Fibroblast of skin of right biceps (primary cell): ENCODE data around the gene EBI3.
A peak's percentile ranks its signal among the peaks of the same experiment; 100 is the strongest.
"Not testable (repeated sequence)": the region's sequence is repeated elsewhere in the genome, so short reads cannot be mapped to it uniquely, and the experiment has no call there.

Source experiments
- DNase-seq: peaks from one replicate; pipeline ENCODE4 v3.0.0-alpha.2; 2013

The EBI3 gene

GRCh38 chr19:4237510-4237909 is 8.2 kb downstream of the EBI3 start:
- DNase-seq, result not testable (repeated sequence)

DNA sequence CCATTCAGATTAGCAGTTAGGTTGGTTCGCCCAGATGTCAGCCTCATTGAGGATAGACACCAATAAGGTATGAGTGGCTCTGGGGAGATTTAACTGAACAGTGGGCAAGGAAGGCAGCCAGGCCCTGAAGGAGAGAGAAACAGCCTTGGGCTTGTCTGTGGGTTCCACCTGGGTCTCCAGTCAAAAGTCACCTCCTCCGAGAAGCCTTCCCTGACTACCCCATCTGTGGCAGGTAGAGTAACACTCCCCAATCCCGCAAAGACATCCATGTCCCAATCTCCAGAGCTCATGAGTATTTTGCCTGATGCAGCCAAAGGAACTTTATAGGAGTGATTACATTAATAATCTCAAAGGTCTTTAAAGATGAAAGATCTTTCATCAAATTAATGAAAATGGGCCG is 9.5 kb downstream of the EBI3 start:
- no peak for DNase-seq

DNA sequence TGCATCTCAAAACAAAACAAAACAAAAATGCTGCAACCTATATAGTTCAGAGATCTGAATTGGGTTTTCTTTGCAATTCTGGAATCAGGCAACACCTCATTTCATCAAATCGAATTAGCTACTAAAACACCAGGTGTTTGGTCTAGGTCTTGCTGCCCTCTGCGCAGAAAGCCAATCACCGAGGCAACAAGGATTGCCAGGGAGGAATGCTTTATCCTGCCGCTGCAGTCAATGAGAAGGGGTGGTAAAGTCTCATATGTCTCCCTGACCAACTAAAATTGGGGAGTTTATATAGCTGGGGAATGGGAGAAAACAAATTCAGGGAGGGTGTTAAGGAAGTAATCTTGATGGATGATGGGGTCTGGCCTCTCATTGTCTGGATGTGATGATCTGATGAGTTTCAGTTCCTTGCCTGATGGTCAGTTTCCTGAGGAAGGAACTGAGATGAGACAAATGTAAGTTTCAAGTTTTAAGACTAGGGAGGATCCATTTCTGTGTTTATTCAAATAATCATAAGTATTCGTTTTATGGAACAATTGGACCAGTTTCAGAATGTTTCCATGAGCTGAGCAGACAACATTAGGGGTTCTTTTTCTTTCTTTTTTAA is 12.6 kb downstream of the EBI3 start:
- DNase-seq, result no peak

DNA sequence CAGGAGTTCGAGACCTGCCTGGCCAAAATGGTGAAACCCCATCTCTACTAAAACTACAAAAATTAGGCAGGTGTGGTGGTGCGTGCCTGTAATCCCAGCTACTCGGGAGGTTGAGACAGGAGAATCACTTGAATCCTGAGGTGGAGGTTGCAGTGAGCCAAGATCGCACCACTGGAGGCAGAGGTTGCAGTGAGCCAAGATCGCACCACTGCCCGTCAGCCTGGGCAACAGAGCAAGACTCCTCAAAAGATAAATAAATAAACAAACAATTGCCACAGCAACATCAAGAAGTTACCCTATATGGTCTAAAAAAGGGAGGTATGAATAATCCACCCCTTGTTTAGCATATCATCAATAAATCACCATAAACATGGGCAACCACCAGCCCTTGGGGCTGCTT is 16.6 kb downstream of the EBI3 start:
- DNase-seq, result not testable (repeated sequence)

GRCh38 chr19:4246767-4247593 is 17.7 kb downstream of the EBI3 start, which contains the start of gene YJU2:
TSS of gene YJU2 (plus strand) at chr19:4247080. CDS start at chr19:4247147, 67 bp downstream.
- peak; percentile 100 for DNase-seq

DNA sequence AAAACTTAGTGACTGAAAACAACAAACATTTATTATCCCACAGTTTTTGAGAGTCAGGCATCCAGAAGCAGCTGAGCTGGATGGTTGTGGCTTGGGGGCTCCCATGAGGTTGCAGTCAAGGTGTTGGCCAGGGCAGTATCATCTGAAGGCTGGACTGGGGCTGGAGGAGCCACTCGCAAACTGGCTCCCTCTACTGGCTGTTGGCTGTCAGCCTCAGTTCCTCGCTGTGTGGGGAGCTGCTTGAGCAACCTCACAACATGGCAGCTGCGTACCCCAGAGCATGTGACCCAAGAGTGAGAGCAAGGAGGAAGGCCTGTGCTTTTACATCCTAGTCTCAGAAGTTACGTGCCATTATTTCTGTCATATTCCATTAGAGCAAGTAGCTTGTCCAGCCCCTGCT is 27.2 kb downstream of the EBI3 start:
- no peak for DNase-seq

DNA sequence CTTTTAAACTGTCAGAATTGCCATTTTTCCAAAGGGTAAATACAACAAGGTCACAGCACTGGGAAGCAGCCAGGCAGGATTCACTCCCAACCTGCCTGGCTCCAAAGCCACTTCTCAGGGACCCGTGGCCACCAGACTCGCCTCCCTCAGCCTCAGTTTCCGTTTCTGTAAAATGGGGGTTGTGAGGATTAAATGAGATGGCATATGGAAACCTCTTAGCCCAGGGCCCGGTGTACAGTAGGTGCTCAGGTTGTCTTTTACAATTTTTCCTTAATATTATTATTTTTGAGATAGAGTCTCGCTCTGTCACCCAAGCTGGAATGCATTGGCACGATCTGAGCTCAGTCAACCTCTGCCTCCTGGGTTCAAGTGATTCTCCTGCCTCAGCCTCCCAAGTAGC is 27.7 kb downstream of the EBI3 start:
- no peak for DNase-seq

DNA sequence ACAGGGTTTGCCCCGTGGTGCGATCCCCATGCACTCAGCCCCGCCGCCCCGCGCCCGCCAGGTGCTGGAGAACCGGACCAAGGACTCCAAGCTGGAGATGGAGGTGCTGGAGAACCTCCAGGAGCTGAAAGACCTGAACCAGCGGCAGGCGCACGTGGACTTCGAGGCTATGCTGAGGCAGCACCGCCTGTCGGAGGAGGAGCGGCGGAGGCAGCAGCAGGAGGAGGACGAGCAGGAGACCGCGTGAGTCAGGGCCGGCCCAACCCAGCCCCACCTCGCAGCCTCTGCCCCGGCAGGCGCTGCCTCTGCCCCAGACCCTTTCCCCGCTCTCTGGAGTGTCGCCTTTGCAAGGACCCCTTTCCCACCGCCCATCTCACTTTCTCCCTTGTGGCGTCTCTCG is 28.9 kb downstream of the EBI3 start:
- no peak for DNase-seq

GRCh38 chr19:4260613-4261191 is 31.4 kb downstream of the EBI3 start:
- DNase-seq, result no peak

DNA sequence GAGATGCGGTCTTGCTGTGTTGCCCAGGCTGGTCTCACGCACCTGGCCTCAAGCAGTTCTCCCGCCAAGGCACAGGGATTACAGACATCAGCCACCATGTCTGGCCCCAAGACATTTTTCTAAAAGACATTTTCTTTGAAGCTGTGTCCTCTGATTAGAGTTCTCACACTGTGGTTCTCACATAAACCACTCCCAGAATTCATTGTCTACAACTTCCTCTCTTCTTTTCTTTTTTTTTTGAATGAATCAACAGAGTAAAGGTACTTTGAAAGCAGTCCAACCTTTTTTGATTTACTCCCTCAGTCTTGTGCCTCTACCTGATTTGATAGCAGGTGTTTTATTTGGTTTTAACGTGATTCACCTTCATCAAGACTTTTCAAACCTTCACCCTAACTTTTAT is 35.5 kb downstream of the EBI3 start:
- DNase-seq, result no peak

DNA sequence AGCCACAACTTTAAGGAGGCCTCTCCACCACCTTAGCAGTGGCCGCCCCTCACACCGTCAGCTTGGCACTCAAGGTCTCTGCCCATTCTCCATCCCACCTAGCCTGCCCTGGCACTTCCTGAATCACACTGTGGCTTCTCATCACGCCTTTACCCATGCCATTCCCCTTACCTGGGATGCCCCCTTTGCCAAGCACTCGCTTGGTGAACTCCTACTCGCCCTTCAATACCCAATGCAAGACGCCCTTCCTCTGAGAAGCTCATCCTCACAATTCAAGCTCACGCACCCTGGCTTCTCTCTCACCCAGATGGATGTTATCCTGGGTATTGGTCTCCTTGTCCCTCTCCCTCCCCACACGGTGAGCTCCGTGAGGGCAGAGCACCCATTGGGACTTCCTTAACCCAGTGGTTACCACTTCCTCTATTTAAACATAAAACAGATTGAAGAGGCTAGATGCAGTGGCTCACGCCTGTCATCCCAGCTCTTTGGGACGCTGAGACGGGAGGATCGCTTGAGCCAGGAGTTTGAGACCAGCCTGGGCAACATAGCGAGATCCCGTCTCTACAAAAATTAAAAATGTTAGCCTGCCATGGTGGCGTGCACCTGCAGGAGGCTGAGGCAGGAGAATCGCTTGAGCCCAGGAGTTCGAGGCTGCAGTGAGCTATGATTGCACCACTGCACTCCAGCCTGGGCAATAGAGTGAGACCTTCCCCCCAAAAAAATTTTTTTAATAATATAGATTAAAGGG is 37.1 kb downstream of the EBI3 start:
- no peak for DNase-seq

GRCh38 chr19:4267101-4267900 is 38.0 kb downstream of the EBI3 start:
- peak; percentile 45 for DNase-seq

DNA sequence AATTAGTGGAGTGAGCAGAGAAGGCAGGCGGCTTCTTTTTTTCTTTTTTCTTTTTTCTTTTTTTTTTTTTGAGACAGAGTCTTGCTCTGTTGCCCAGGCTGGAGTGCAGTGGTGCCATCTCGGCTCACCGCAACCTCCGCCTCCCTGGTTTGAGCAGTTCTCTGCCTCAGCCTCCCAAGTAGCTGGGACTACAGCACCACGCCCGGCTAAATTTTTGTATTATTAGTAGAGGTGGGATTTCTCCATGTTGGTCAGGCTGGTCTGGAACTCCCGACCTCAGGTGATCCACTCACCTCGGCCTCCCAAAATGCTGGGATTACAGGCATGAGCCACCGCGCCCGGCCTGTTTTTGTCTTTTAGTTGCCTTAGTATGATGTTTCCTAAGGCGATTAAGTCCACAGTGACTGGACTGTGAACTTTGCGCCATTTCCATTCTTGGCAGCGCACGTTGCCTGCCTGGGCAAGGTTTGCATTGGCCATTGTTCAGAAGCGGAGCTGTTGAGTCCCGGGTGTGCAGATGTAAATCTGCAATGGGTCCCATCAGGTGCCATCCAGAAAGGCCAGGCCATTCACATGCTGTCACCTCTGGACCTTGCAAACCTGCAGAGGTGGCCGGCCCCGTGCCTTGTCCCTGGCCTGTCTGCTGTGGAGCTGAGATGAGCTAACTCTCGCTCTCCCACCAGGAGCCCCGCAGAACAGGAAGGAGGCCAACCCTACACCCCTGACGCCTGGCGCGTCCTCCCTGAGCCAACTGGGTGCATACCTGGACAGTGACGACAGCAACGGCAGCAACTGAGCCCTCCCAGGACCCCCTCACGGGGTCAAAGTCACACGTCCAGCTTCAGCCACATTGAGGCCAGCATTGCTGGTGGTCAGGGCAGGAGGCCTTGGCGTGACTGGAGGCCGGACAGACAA is 38.8 kb downstream of the EBI3 start:
- no peak for DNase-seq

DNA sequence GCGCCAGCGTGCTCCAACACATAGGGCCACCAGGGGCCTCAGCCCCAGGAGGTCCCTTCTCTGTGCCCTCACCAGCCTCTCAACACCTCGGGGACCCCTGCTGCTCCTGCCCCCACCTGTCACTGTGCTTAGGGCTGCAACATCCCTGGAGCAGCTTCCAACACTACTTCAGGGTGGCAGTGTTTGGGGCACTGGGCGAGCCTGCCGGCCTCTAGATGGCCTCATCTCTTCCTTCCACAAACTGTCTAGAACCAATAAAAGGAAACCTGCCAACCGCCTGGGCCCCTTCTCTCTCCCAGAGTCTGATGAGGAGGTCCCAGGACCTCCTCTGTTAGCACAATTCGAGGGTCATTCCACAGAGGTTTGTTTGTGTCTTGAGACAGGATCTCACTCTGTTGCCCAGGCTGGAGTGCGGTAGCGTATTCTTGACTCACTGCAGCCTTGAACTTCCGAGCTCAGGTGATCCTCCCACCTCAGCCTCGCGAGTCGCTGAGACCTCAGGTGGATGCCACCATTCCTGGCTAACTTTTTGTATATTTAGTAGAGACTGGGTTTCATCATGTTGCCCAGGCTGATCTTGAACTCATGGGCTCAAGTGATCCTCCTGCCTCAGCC is 39.6 kb downstream of the EBI3 start:
- DNase-seq, result no peak

DNA sequence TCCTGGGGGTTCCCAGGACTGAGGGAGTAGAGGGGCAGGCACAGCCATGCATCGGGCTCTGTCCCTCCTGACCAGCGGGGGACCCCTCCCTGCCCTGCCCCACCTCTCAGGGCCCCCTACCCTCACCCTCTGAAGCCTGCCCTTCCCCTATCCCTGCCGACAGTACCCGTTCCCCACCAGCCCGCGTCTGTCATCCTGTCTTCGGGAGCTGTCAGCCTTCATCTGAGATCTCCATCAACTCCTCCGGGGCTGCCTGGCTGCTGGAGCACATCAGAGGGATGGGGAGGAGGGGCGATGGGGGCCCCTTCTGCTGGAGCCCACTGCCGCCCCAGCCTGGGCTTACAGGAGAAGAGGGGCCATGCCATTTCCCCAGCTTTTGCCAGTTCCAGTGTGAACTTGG is 43.6 kb downstream of the EBI3 start:
- no peak for DNase-seq

- not testable (repeated sequence) for DNase-seq
Measured at GRCh38 chr19:4274321-4274686, 45.0 kb downstream of the EBI3 start.

GRCh38 chr19:4277191-4277696 is 47.9 kb downstream of the EBI3 start:
- no peak for DNase-seq

DNA sequence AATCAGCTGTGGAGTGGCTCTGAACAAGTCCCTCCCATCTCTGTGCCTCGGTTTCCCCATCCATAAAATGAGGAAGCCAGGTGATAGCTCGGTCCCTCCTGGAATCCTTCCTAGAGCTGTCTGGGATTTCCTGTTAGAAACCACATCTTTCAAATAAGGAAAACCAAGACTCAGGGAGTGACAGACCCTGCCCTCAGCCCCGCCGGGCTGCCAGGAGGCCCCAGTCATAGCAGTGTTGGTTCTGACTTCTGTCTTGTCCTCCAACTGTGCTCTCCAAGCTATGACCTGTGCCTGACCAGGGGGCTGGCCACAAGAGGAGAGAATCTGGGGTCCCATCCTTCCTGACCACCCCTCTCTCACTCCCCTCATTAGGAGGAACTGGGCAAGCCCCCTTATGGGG is 48.7 kb downstream of the EBI3 start:
- no peak for DNase-seq

DNA sequence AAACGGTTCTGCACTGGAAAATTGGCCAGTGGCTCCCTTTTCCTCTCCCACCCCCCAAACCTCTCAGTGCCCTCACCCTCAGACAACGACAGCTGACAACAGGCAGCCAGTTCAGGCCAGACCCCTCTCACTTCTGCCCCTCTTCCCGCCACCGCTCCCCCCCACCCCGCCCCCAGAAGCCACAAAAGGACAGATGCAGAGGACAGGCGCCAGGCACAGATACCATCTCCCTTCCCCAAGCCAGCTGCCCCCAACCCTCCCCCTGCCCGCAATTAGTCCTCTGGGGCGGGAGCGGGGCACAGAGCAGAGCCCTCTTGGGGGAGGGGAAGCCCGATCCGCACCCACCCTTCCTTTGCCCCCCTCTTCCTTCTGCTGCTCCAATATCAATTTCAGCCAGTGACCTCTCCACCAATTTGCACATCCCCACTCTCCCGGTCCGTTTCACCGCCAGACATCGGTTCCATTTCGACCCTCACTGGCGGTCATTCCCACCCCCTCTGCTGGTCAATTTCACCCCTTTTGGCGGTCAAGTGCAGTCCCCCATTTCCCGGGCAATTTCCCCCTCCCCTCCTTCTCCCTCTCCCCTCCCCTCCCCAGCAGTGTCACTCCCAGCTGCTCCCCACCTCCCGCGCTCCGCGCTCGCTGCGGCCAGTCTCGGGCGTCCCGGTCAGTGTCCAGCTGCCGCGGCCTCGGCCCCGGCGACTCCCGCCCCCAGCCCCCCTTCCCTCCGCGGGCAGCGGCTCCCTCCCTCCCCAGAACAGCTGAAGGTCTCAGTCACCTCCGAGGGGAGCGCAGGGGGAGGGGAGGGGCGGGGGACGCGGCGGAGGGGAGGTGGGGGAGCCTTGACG is 49.3 kb downstream of the EBI3 start, which contains the start of gene SHD:
Gene SHD, plus strand, starts transcription at position 848 of the 848 bp plus-strand sequence. CDS start 798 bp downstream, outside the sequence.
- DNase-seq, result no peak

GRCh38 chr19:4279267-4279529 is 49.9 kb downstream of the EBI3 start:
- no peak for DNase-seq
